Smooth muscle cell (in vitro differentiated cells): ENCODE results near the gene ZNF385A. TPM values are rescaled to one million over a fixed set of nuclear protein-coding genes. Genes with fewer than 3 reads are reported as not detected.

Source experiments
- DNase-seq: peaks from one replicate; lab custom pipeline; 2025; ENCODE audit not compliant: unreplicated experiment; lab: John Stamatoyannopoulos, UW
- H2AFZ ChIP-seq: fragments of 200-600 bp; sonication (generic); 2 replicates; pipeline ENCODE4 v1.6.0; 2016; ENCODE audit warnings: antibody characterized with exemption, low read depth, mild to moderate bottlenecking
- H3F3A ChIP-seq: fragments of 200-600 bp; sonication (generic); 2 replicates; pipeline ENCODE4 v1.6.0; 2017; ENCODE audit warnings: antibody characterized with exemption, low read depth
- H3K27ac ChIP-seq: fragments of 200-600 bp; sonication (generic); 2 replicates; pipeline ENCODE4 v1.5.1; 2016; ENCODE audit warnings: low read depth, mild to moderate bottlenecking
- H3K27me3 ChIP-seq: fragments of 200-600 bp; sonication (generic); 2 replicates; pipeline ENCODE4 v1.6.1; 2016; ENCODE audit warnings: low read depth, mild to moderate bottlenecking
- H3K36me3 ChIP-seq: fragments of 200-600 bp; sonication (generic); 2 replicates; pipeline ENCODE4 v1.5.1; 2016; ENCODE audit warnings: low read depth
- H3K4me1 ChIP-seq: fragments of 200-600 bp; sonication (generic); 2 replicates; pipeline ENCODE4 v1.5.1; 2016; ENCODE audit warnings: low read depth
- H3K4me2 ChIP-seq: fragments of 200-600 bp; sonication (generic); 2 replicates; pipeline ENCODE4 v1.6.0; 2016; ENCODE audit warnings: mild to moderate bottlenecking
- H3K4me3 ChIP-seq: fragments of 200-600 bp; sonication (generic); 2 replicates; pipeline ENCODE4 v1.5.1; 2016; ENCODE audit warnings: mild to moderate bottlenecking
- H3K79me2 ChIP-seq: fragments of 200-600 bp; sonication (generic); 2 replicates; pipeline ENCODE4 v1.6.0; 2016; ENCODE audit warnings: low read depth, mild to moderate bottlenecking
- H3K9ac ChIP-seq: fragments of 200-600 bp; sonication (generic); 2 replicates; pipeline ENCODE4 v1.6.0; 2016; ENCODE audit warnings: low read depth
- H3K9me3 ChIP-seq: fragments of 200-600 bp; sonication (generic); replicated peaks from 2 replicates; pipeline ENCODE4 v1.5.1; 2016; ENCODE audit warnings: low read depth
- H4K20me1 ChIP-seq: fragments of 200-600 bp; sonication (generic); 2 replicates; pipeline ENCODE4 v1.6.0; 2016; ENCODE audit warnings: low read depth
- CTCF ChIP-seq: fragments of 200-600 bp; sonication (generic); IDR thresholded peaks from 2 replicates; pipeline ENCODE4 v1.5.1; 2017; ENCODE audit warnings: borderline replicate concordance, mild to moderate bottlenecking, antibody characterized with exemption; ENCODE audit not compliant: insufficient read depth, poor library complexity, severe bottlenecking
- WGBS: methylation state at CpG from one replicate; pipeline ENCODE4 v1.1.7; 2016; ENCODE audit warnings: low lambda C conversion rate; 5-methylcytosine and 5-hydroxymethylcytosine counted together
- polyA plus RNA-seq: library from polyadenylated mRNA; unstranded; fragments of >200 nt; fragmentation: Nextera tagmentation; extraction: Ambion mirVana; gene quantifications from 2 replicates; pipeline ENCODE4 v1.2.1, GENCODE V29; 2016
- total RNA-seq: library from RNA; depleted of rRNA; stranded (reverse); fragments of >200 nt; gene quantifications from 2 replicates; pipeline ENCODE4 v1.2.3, GENCODE V29; 2014

ZNF385A gene
- total and polyA plus RNA-seq, 2 experiments from 2014 or later: 6.5 to 20.2 TPM

GRCh38 chr12:54350743-54351142 lies 33.8 kb downstream of the ZNF385A start:
- Histone ChIP-seq H3K79me2 (no peaks in the 10 kb centered on the region), H3K27me3 (no peaks in the 10 kb centered on the region), H3K27ac (no peak overlapping the region), H4K20me1 (peaks cover 9% of the 10 kb centered on the region), H3F3A (peaks cover 33% of the 10 kb centered on the region), H2AFZ (no peak overlapping the region), H3K4me1 (peaks cover 67% of the 10 kb centered on the region), H3K4me2 (no peak overlapping the region), H3K4me3 (no peak overlapping the region), H3K9ac (no peak overlapping the region), H3K9me3 (no peaks in the 10 kb centered on the region), H3K36me3 (peaks cover 7% of the 10 kb centered on the region)
- no peak for DNase-seq
- WGBS: 75% methylated on average over 3 of the region's 3 CpGs
- TF ChIP-seq CTCF: no peak

- Histone ChIP-seq H3K4me3 (no peak overlapping the region), H3K27ac (no peak overlapping the region), H3K9me3 (no peaks in the 10 kb centered on the region), H3K36me3 (peaks cover 10% of the 10 kb centered on the region), H3K9ac (no peak overlapping the region), H3K4me2 (no peak overlapping the region), H2AFZ (no peak overlapping the region), H3K4me1 (peaks cover 58% of the 10 kb centered on the region), H4K20me1 (peaks cover 20% of the 10 kb centered on the region), H3F3A (peaks cover 33% of the 10 kb centered on the region), H3K79me2 (no peaks in the 10 kb centered on the region), H3K27me3 (no peaks in the 10 kb centered on the region)
- DNase-seq: no peak
- TF ChIP-seq CTCF: no peak
These were observed 34.9 kb downstream of the ZNF385A start for GRCh38 chr12:54349679-54350078.

- Histone ChIP-seq H4K20me1 (peaks cover 20% of the 10 kb centered on the region), H3K4me2 (no peak overlapping the region), H3K4me1 (peaks cover 55% of the 10 kb centered on the region), H3K9ac (no peak overlapping the region), H3K79me2 (no peaks in the 10 kb centered on the region), H2AFZ (no peak overlapping the region), H3F3A (peaks cover 33% of the 10 kb centered on the region), H3K27ac (no peak overlapping the region), H3K36me3 (peaks cover 10% of the 10 kb centered on the region), H3K27me3 (no peaks in the 10 kb centered on the region), H3K9me3 (no peaks in the 10 kb centered on the region), H3K4me3 (no peak overlapping the region)
- 89% methylated on average over 4 of the region's 4 CpGs for WGBS
- DNase-seq: no peak
- TF ChIP-seq CTCF: no peak
These were observed 35.5 kb downstream of the ZNF385A start for GRCh38 chr12:54349036-54349435.
